OCI-LY1 (cell line): Measurements from ENCODE around the gene CTRL.
A peak's percentile ranks its signal among the peaks of the same experiment; 100 is the strongest.

ENCODE experiments used
- H2AFZ ChIP-seq: fragments of 200-600 bp; sonication (generic), shearing (Covaris generic); 2 replicates; pipeline ENCODE4 v1.6.0; 2014; ENCODE audit warnings: antibody characterized with exemption, mild to moderate bottlenecking, low read length
- H3F3A ChIP-seq: fragments of 200-600 bp; sonication (generic), shearing (Covaris generic); 2 replicates; pipeline ENCODE4 v1.6.0; 2014; ENCODE audit warnings: mild to moderate bottlenecking, antibody characterized with exemption, low read length, moderate library complexity; ENCODE audit not compliant: insufficient read depth
- H3K27ac ChIP-seq: fragments of 200-600 bp; sonication (generic); 2 replicates; pipeline ENCODE4 v1.5.1; 2014; ENCODE audit warnings: low read length, mixed run types, mild to moderate bottlenecking, low read depth; ENCODE audit not compliant: poor library complexity, severe bottlenecking
- H3K27me3 ChIP-seq: fragments of 200-600 bp; sonication (generic); 2 replicates; pipeline ENCODE4 v1.6.0; 2014; ENCODE audit warnings: antibody characterized with exemption, mild to moderate bottlenecking, low read length, moderate library complexity; ENCODE audit not compliant: insufficient read depth
- H3K36me3 ChIP-seq: fragments of 200-600 bp; sonication (generic); 2 replicates; pipeline ENCODE4 v1.6.1; 2014; ENCODE audit warnings: mild to moderate bottlenecking, antibody characterized with exemption, low read length, moderate library complexity, mixed read lengths; ENCODE audit not compliant: insufficient read depth
- H3K4me1 ChIP-seq: fragments of 200-600 bp; sonication (generic); 2 replicates; pipeline ENCODE4 v1.5.1; 2014; ENCODE audit warnings: mild to moderate bottlenecking, low read length, moderate library complexity; ENCODE audit not compliant: insufficient read depth, severe bottlenecking
- H3K4me2 ChIP-seq: fragments of 200-600 bp; sonication (generic), shearing (Covaris generic); 2 replicates; pipeline ENCODE4 v1.6.1; 2014; ENCODE audit warnings: low read length
- H3K4me3 ChIP-seq: fragments of 200-600 bp; sonication (generic); 2 replicates; pipeline ENCODE4 v1.5.1; 2014; ENCODE audit warnings: low read length, low read depth, mild to moderate bottlenecking, mixed read lengths; ENCODE audit not compliant: poor library complexity, severe bottlenecking
- H3K79me2 ChIP-seq: fragments of 200-600 bp; shearing (Covaris generic); 2 replicates; pipeline ENCODE4 v1.6.1; 2016; ENCODE audit warnings: mixed run types, low read length, mixed read lengths; ENCODE audit not compliant: insufficient read depth
- H3K9ac ChIP-seq: fragments of 200-600 bp; sonication (generic), shearing (Covaris generic); 2 replicates; pipeline ENCODE4 v1.6.1; 2014; ENCODE audit warnings: mild to moderate bottlenecking, low read length, mixed read lengths
- H3K9me2 ChIP-seq: fragments of 200-600 bp; sonication (generic), shearing (Covaris generic); 2 replicates; pipeline ENCODE4 v1.6.1; 2014; ENCODE audit warnings: low read depth, mild to moderate bottlenecking, low read length, mixed read lengths
- H3K9me3 ChIP-seq: fragments of 200-600 bp; shearing (Covaris generic); 2 replicates; pipeline ENCODE4 v1.6.1; 2014; ENCODE audit warnings: low read length, mixed read lengths
- H4K20me1 ChIP-seq: fragments of 200-600 bp; sonication (generic), shearing (Covaris generic); 2 replicates; pipeline ENCODE4 v1.6.0; 2016; ENCODE audit warnings: mild to moderate bottlenecking, low read length; ENCODE audit not compliant: insufficient read depth
- CTCF ChIP-seq: fragments of 200-600 bp; sonication (generic), shearing (Covaris generic); IDR thresholded peaks from 2 replicates; pipeline ENCODE4 v1.5.1; 2017; ENCODE audit warnings: mild to moderate bottlenecking, antibody characterized with exemption, low read length, moderate library complexity, mixed read lengths
- EZH2 ChIP-seq: fragments of 200-600 bp; sonication (generic), shearing (Covaris generic); IDR thresholded peaks from 2 replicates; pipeline ENCODE4 v1.8.0; 2017; ENCODE audit warnings: borderline replicate concordance, mixed run types, mild to moderate bottlenecking, antibody characterized with exemption, low read length, moderate library complexity, mixed read lengths

CTRL gene

GRCh38 chr16:67946128-67946569, 14.5 kb upstream of the CTRL start:
- Histone ChIP-seq H3K9me2 (no peaks in the 10 kb centered on the region), H3K4me1 (peaks cover 22% of the 10 kb centered on the region), H3K27me3 (no peaks in the 10 kb centered on the region), H4K20me1 (no peaks in the 10 kb centered on the region), H2AFZ (no peak overlapping the region), H3K27ac (no peak overlapping the region), H3K9ac (no peak overlapping the region), H3F3A (no peaks in the 10 kb centered on the region), H3K4me2 (no peak overlapping the region), H3K79me2 (no peaks in the 10 kb centered on the region), H3K36me3 (peaks cover 14% of the 10 kb centered on the region; the same call in 1 of the 2 replicates), H3K9me3 (no peaks in the 10 kb centered on the region), H3K4me3 (no peak overlapping the region)
- TF ChIP-seq EZH2, result no peak
- TF ChIP-seq CTCF, result no peak

GRCh38 chr16:67945392-67945933, 13.8 kb upstream of the CTRL start:
- peaks cover 14% of the 10 kb centered on the region; the same call in 1 of the 2 replicates for H3K36me3 ChIP-seq
- H3K4me2 ChIP-seq, result no peak overlapping the region
- no peak overlapping the region for H2AFZ ChIP-seq
- no peaks in the 10 kb centered on the region for H3K27me3 ChIP-seq
- H3K4me3 ChIP-seq, result no peak overlapping the region
- peaks cover 24% of the 10 kb centered on the region for H3K4me1 ChIP-seq
- H3K9me3 ChIP-seq, result no peaks in the 10 kb centered on the region
- no peaks in the 10 kb centered on the region for H3K79me2 ChIP-seq
- H3K27ac ChIP-seq, result no peak overlapping the region
- H3K9ac ChIP-seq, result no peak overlapping the region
- H3F3A ChIP-seq, result no peaks in the 10 kb centered on the region
- no peaks in the 10 kb centered on the region for H4K20me1 ChIP-seq
- TF ChIP-seq EZH2, result no peak
- TF ChIP-seq CTCF, result no peak
- no peaks in the 10 kb centered on the region for H3K9me2 ChIP-seq

GRCh38 chr16:67944690-67945391, 13.2 kb upstream of the CTRL start:
- Histone ChIP-seq H3K9ac (no peak overlapping the region), H3K9me3 (no peaks in the 10 kb centered on the region), H3K27ac (peak overlapping the region; percentile 40), H3K27me3 (no peaks in the 10 kb centered on the region), H3F3A (no peaks in the 10 kb centered on the region), H3K79me2 (no peaks in the 10 kb centered on the region), H3K4me3 (no peak overlapping the region), H2AFZ (no peak overlapping the region), H4K20me1 (no peaks in the 10 kb centered on the region), H3K4me1 (peaks cover 30% of the 10 kb centered on the region), H3K4me2 (no peak overlapping the region), H3K9me2 (no peaks in the 10 kb centered on the region), H3K36me3 (peaks cover 14% of the 10 kb centered on the region; the same call in 1 of the 2 replicates)
- no peak for TF ChIP-seq EZH2
- TF ChIP-seq CTCF, result no peak
